Endothelial cell of umbilical vein (primary cell): ENCODE data around the gene DOCK1. TPM values are rescaled to one million over a fixed set of nuclear protein-coding genes. Genes with fewer than 3 reads are reported as not detected.

ENCODE experiments used
- BruUV-seq: library from RNA; stranded (reverse); fragments of 400-500 nt; replicated peaks from 2 replicates; lab custom pipeline; 2021; lab: Mats Ljungman, UMichigan
- CTCF ChIA-PET: fragments of 300-600, 350-600 bp; sonication (Branson Sonifier 250); formaldehyde crosslinking; loops from one replicate; lab custom pipeline; 2021; ENCODE audit warnings: antibody characterized with exemption, inconsistent platforms; lab: Charles Lee
- POLR2A ChIA-PET: fragments of 300-600, 350-600 bp; sonication (Branson Sonifier 250); formaldehyde crosslinking; loops from one replicate; lab custom pipeline; 2021; ENCODE audit warnings: antibody characterized with exemption, inconsistent platforms; lab: Charles Lee
- DNase-seq: peaks from one replicate; pipeline ENCODE4 v3.0.0-alpha.2; 2011; ENCODE audit warnings: low read depth, low spot score
- FAIRE-seq: peaks from 2 replicates; lab custom pipeline; 2011; peaks lifted over from hg19 to GRCh38; lab: Jason Lieb, UNC
- H2AFZ ChIP-seq: 2 replicates; pipeline ENCODE4 v1.6.0; 2012; ENCODE audit warnings: low read depth, low read length, control low read depth, inconsistent platforms
- H3K27ac ChIP-seq: 2 replicates; pipeline ENCODE4 v1.5.1; 2011; ENCODE audit warnings: low read depth, mild to moderate bottlenecking, control low read depth, low read length, moderate library complexity; ENCODE audit not compliant: insufficient read depth
- H3K27me3 ChIP-seq, 2 experiments: 2 replicates each; pipeline versions ENCODE4 v1.6.0 to v1.6.1; 2011; ENCODE audit warnings: low read length in 2 of 2, mixed read lengths in 1 of 2; ENCODE audit not compliant: control insufficient read depth in 2 of 2, insufficient read depth in 2 of 2
- H3K36me3 ChIP-seq, 2 experiments: 2 replicates in 1 of 2; 3 replicates in 1 of 2; pipeline ENCODE4 v1.5.1; 2011; ENCODE audit warnings: low read length in 2 of 2, mild to moderate bottlenecking in 1 of 2, moderate library complexity in 1 of 2; ENCODE audit not compliant: control insufficient read depth in 2 of 2, insufficient read depth in 2 of 2; ENCODE audit errors: extremely low read depth in 1 of 2
- H3K4me1 ChIP-seq: 3 replicates; pipeline ENCODE4 v1.5.1; 2011; ENCODE audit warnings: mild to moderate bottlenecking, low read length; ENCODE audit not compliant: control insufficient read depth, insufficient read depth; ENCODE audit errors: extremely low read depth
- H3K4me2 ChIP-seq: 2 replicates; pipeline ENCODE4 v1.6.1; 2011; ENCODE audit warnings: low read length, control low read depth, mixed read lengths; ENCODE audit not compliant: insufficient read depth
- H3K4me3 ChIP-seq, 3 experiments: fragments of 200-600 bp in 1 of 3; sonication (generic), shearing (Covaris generic) in 1 of 3; replicated peaks in 1 of 3; 2 replicates each; pipeline ENCODE4 v1.5.1; 2011 to 2016; ENCODE audit warnings: control low read depth in 3 of 3, low read length in 3 of 3, mild to moderate bottlenecking in 2 of 3, inconsistent platforms in 1 of 3, low read depth in 1 of 3, moderate library complexity in 1 of 3; ENCODE audit not compliant: insufficient read depth in 1 of 3
- H3K79me2 ChIP-seq: 2 replicates; pipeline ENCODE4 v1.6.0; 2012; ENCODE audit warnings: low read length, inconsistent platforms; ENCODE audit not compliant: control insufficient read depth, insufficient read depth
- H3K9ac ChIP-seq: replicated peaks from 2 replicates; pipeline ENCODE3; 2011; ENCODE audit warnings: low read length, control low read depth; ENCODE audit not compliant: insufficient read depth; ENCODE audit errors: extremely low read depth
- H3K9me1 ChIP-seq: replicated peaks from 3 replicates; pipeline ENCODE4 v1.6.0; 2011; ENCODE audit warnings: mild to moderate bottlenecking, low read length; ENCODE audit not compliant: control insufficient read depth, insufficient read depth; ENCODE audit errors: extremely low read depth
- H3K9me3 ChIP-seq: replicated peaks from 2 replicates; pipeline ENCODE4 v1.5.1; 2012; ENCODE audit warnings: low read length, inconsistent platforms; ENCODE audit not compliant: control insufficient read depth, insufficient read depth
- H4K20me1 ChIP-seq: replicated peaks from 2 replicates; pipeline ENCODE3; 2011; ENCODE audit warnings: mild to moderate bottlenecking, low read length; ENCODE audit not compliant: control insufficient read depth, insufficient read depth; ENCODE audit errors: extremely low read depth
- CTCF ChIP-seq, 2 donors: IDR thresholded peaks; 1 replicate in 1 of 2; 2 replicates in 1 of 2; pipeline ENCODE4 v1.5.1; 2011; ENCODE audit warnings: low read length in 2 of 2, mild to moderate bottlenecking in 2 of 2, moderate library complexity in 2 of 2, control low read depth in 1 of 2, inconsistent platforms in 1 of 2, low read depth in 1 of 2; ENCODE audit not compliant: insufficient read depth in 1 of 2; ENCODE audit errors: extremely low read depth in 1 of 2
- EZH2 ChIP-seq: IDR thresholded peaks from 2 replicates; pipeline ENCODE4 v1.6.1; 2012; ENCODE audit warnings: borderline replicate concordance, low read depth, mild to moderate bottlenecking, moderate library complexity, low read length, inconsistent platforms; ENCODE audit not compliant: severe bottlenecking
- FOS ChIP-seq: IDR thresholded peaks from 2 replicates; pipeline ENCODE4 v1.6.1; 2011; ENCODE audit warnings: mild to moderate bottlenecking, low read length, moderate library complexity, borderline replicate concordance; ENCODE audit not compliant: insufficient read depth
- GATA2 ChIP-seq: IDR thresholded peaks from 2 replicates; pipeline ENCODE4 v1.7.0; 2011; ENCODE audit warnings: low read depth, mild to moderate bottlenecking, moderate library complexity, mixed read lengths, low read length; ENCODE audit not compliant: insufficient read length, insufficient read depth
- JUN ChIP-seq: IDR thresholded peaks from 2 replicates; pipeline ENCODE4 v1.6.1; 2011; ENCODE audit warnings: borderline replicate concordance, low read depth; ENCODE audit not compliant: insufficient read length, insufficient read depth
- MAX ChIP-seq: IDR thresholded peaks from 2 replicates; pipeline ENCODE4 v1.6.1; 2011; ENCODE audit not compliant: insufficient read depth, insufficient read length
- MYC ChIP-seq: IDR thresholded peaks from one replicate; pipeline ENCODE4 v1.6.1; 2011; ENCODE audit warnings: mild to moderate bottlenecking, low read depth, low read length
- POLR2A ChIP-seq: IDR thresholded peaks from 2 replicates; pipeline ENCODE4 v1.6.1; 2012; ENCODE audit warnings: low read depth, mild to moderate bottlenecking, control low read depth, low read length
- POLR2AphosphoS5 ChIP-seq: IDR thresholded peaks from 2 replicates; pipeline ENCODE4 v1.6.1; 2012; ENCODE audit warnings: low read depth, mild to moderate bottlenecking, control low read depth, low read length, moderate library complexity; ENCODE audit not compliant: insufficient read depth
- dilution Hi-C: fragments of 300-500 bp; cut with MboI; formaldehyde crosslinking; loops from one replicate; pipeline ENCODE4 v1.15.0; 2019; ENCODE audit warnings: low sequenced_read_pairs; ENCODE audit not compliant: extremely low pct_ligation_motif_present
- intact Hi-C: fragments of 100-400 bp; cut with micrococcal nuclease; formaldehyde crosslinking; loops from one replicate; pipeline ENCODE4 v1.10.0; 2022
- polyA plus RNA-seq, 4 experiments: library from polyadenylated mRNA; depleted of rRNA in 3 of 4; stranded (reverse) in 3 of 4; unstranded in 1 of 4; fragments of >200 nt; gene quantifications; 2 replicates each; pipeline versions ENCODE4 v1.2.1 to v1.2.3, GENCODE V29; 2011 to 2012; ENCODE audit warnings: missing spikeins in 1 of 4
- total RNA-seq: library from RNA; stranded (reverse); gene quantifications from 2 replicates; pipeline ENCODE4 v1.2.3, GENCODE V29; 2021

DOCK1 gene
- total and polyA plus RNA-seq, 2 donors (not counting 3 experiments of a cell fraction or from before 2014, with no cell fraction given) = 22.5 to 83.1 TPM

GRCh38 chr10:126963354-126963753, 58.1 kb downstream of the DOCK1 start:
- H3K4me1 ChIP-seq = peaks cover 6% of the 10 kb centered on the region
- no TSS peak for BruUV-seq
- no peak overlapping the region for H3K9ac ChIP-seq
- no peak overlapping the region for H3K4me3 ChIP-seq
- POLR2A ChIA-PET = no interaction called here
- dilution Hi-C loops (no loop called here), intact Hi-C loops (no loop called here)
- peaks cover 2% of the 10 kb centered on the region for H4K20me1 ChIP-seq
- no peaks in the 10 kb centered on the region for H3K9me1 ChIP-seq
- H3K79me2 ChIP-seq = peaks cover 76% of the 10 kb centered on the region
- CTCF ChIA-PET = interaction anchor here (0.9 kb wide), 1 partner anchor 9 kb away, joined by 3 read pairs; no protein-coding TSS in a partner anchor
- no peak for DNase-seq
- FAIRE-seq = no peak
- H3K4me2 ChIP-seq = no peak overlapping the region
- H3K27ac ChIP-seq = no peak overlapping the region
- no peak for TF ChIP-seq GATA2
- TF ChIP-seq POLR2A = no peak
- no peak for TF ChIP-seq POLR2AphosphoS5
- TF ChIP-seq JUN = no peak
- TF ChIP-seq CTCF (IDR thresholded peaks at IDR 0.05; ENCODE audit: extremely low read depth in 1 of 2, insufficient read depth in 1 of 2, low read depth in 1 of 2, low read length in 2 of 2) = no peak
- no peak for TF ChIP-seq FOS
- no peak for TF ChIP-seq MYC
- TF ChIP-seq MAX = no peak
- no peak for TF ChIP-seq EZH2
- no peak overlapping the region for H2AFZ ChIP-seq
- no peaks in the 10 kb centered on the region for H3K27me3 ChIP-seq
- H3K9me3 ChIP-seq = no peaks in the 10 kb centered on the region
- peaks cover 0 to 2% of the 10 kb centered on the region in 2 experiments for H3K36me3 ChIP-seq
